ENCODE measurements around the gene SLCO3A1. TPM values are rescaled to one million over a fixed set of nuclear protein-coding genes. Genes with fewer than 3 reads are reported as not detected.

The SLCO3A1 gene
- total and polyA plus RNA-seq, 2 of the 8 experiments (the other 6 are each of a cell fraction or from before 2014, with no cell fraction given) = 15.1 to 20.4 TPM

GRCh38 chr15:92117261-92117731, 263.8 kb downstream of the SLCO3A1 start (continued):
- TF ChIP-seq CHD7 (IDR thresholded peaks at IDR 0.05; ENCODE audit: insufficient replicate concordance, low read length) = no peak
- no peak for TF ChIP-seq POU5F1 (IDR thresholded peaks at IDR 0.05; ENCODE audit: low read depth, low read length)
- TF ChIP-seq RAD21 (IDR thresholded peaks at IDR 0.05 in 1 of 2, conservative IDR thresholded peaks at IDR 0.05 in 1 of 2; ENCODE audit: low read depth in 2 of 2, low read length in 2 of 2) = no peak
- TF ChIP-seq CTBP2 (IDR thresholded peaks at IDR 0.05; ENCODE audit: borderline replicate concordance, insufficient read depth, insufficient read length, low read length) = no peak
- no peak for TF ChIP-seq ATF2 (IDR thresholded peaks at IDR 0.05; ENCODE audit: low read length)
- no peak for TF ChIP-seq ZNF274 (IDR thresholded peaks at IDR 0.05; ENCODE audit: borderline replicate concordance, extremely low read depth, low read length)
- TF ChIP-seq KDM4A (IDR thresholded peaks at IDR 0.05; ENCODE audit: low read depth, low read length, severe bottlenecking) = no peak
- no peak for TF ChIP-seq ATF3 (IDR thresholded peaks at IDR 0.05; ENCODE audit: insufficient read depth, low read depth, low read length)
